ENCODE measurements around the gene AZIN2. TPM values are rescaled to one million over a fixed set of nuclear protein-coding genes. Genes with fewer than 3 reads are reported as not detected.
A peak's percentile ranks its signal among the peaks of the same experiment; 100 is the strongest.
"Not testable (repeated sequence)": the region's sequence is repeated elsewhere in the genome, so short reads cannot be mapped to it uniquely, and the experiment has no call there.

AZIN2 gene
- total and polyA plus RNA-seq, 9 donors: 3.8 to 6.4 (median 5.5) TPM

DNA sequence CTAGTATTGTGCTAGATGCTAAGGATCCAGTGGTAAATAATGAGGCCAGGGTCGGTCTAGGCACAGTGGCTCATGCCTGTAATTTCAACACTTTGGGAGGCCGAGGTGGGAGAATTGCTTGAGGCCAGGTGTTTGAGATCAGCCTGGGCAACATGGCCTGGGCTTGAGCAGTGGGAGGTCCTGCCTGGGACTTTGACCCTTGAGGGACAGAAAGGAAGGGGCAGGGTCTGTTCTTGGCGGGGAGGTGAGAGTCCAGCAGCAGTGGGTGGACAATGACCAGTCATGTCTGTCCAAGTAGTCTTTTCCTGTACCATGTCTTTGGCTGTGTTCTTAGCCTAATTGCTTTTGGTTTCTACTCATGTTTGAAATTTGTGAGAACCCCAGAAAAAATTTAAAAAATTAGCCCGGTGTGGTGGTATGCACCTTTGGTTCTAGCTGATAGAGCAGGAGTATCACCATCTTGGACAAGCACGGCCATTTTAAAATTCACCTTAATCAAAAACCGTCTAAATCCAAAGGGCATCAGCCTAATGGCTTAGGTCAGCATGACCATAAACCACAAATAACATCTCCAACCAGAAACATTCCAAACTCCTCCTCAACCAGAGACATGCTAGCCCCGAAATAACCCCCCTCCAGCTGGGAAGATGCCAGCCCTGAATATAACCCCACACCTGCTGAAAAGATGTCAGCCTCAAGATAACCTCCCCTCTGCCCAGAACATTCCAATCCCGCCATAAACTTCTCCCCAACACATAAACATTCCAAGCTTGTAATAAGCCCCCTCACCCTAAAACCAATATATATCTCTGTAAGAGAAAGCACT, 37.5 kb upstream of the AZIN2 start:
- Histone ChIP-seq H3K36me3 (ENCODE audit: control insufficient read depth, insufficient read depth, low read length) (no peaks in the 10 kb centered on the region), H3K9me3 (replicated peaks; ENCODE audit: control insufficient read depth, low read depth, low read length) (no peaks in the 10 kb centered on the region), H3K4me3 (ENCODE audit: low read length) (no peak overlapping the region), H3K27ac (ENCODE audit: low read length) (peak overlapping the region; percentile 31), H3K4me1 (ENCODE audit: control insufficient read depth, insufficient read depth, low read length) (peaks cover 23% of the 10 kb centered on the region), H3K27me3 (ENCODE audit: control insufficient read depth, insufficient read depth, low read length) (no peaks in the 10 kb centered on the region)
- DNase-seq: peak; percentile 46
- WGBS (ENCODE audit: insufficient coverage): 45% methylated on average over 5 of the region's 8 CpGs

- Histone ChIP-seq H3K9me3 (replicated peaks; ENCODE audit: control insufficient read depth, low read depth, low read length) (no peaks in the 10 kb centered on the region), H3K36me3 (ENCODE audit: control insufficient read depth, insufficient read depth, low read length) (no peaks in the 10 kb centered on the region), H3K4me3 (ENCODE audit: low read length) (no peak overlapping the region), H3K27me3 (ENCODE audit: control insufficient read depth, insufficient read depth, low read length) (no peaks in the 10 kb centered on the region), H3K4me1 (ENCODE audit: control insufficient read depth, insufficient read depth, low read length) (peaks cover 23% of the 10 kb centered on the region), H3K27ac (ENCODE audit: low read length) (no peak overlapping the region)
- WGBS (ENCODE audit: insufficient coverage): 40% methylated on average over 1 of the region's 2 CpGs
- no peak for DNase-seq
Measured at GRCh38 chr1:33045246-33045645, 35.7 kb upstream of the AZIN2 start.

- WGBS (ENCODE audit: insufficient coverage): 61% methylated on average over 3 of the region's 6 CpGs
- Histone ChIP-seq H3K9me3 (replicated peaks; ENCODE audit: control insufficient read depth, low read depth, low read length) (no peaks in the 10 kb centered on the region), H3K27ac (ENCODE audit: low read length) (no peak overlapping the region), H3K4me3 (ENCODE audit: low read length) (no peak overlapping the region), H3K36me3 (ENCODE audit: control insufficient read depth, insufficient read depth, low read length) (no peaks in the 10 kb centered on the region), H3K4me1 (ENCODE audit: control insufficient read depth, insufficient read depth, low read length) (peaks cover 23% of the 10 kb centered on the region), H3K27me3 (ENCODE audit: control insufficient read depth, insufficient read depth, low read length) (no peaks in the 10 kb centered on the region)
- no peak for DNase-seq
Measured at GRCh38 chr1:33045814-33046213, 35.1 kb upstream of the AZIN2 start.

GRCh38 chr1:33046234-33046633, 34.7 kb upstream of the AZIN2 start:
- peaks cover 23% of the 10 kb centered on the region for H3K4me1 ChIP-seq (ENCODE audit: control insufficient read depth, insufficient read depth, low read length)
- H3K36me3 ChIP-seq (ENCODE audit: control insufficient read depth, insufficient read depth, low read length); H3K9me3 ChIP-seq (replicated peaks; ENCODE audit: control insufficient read depth, low read depth, low read length); DNase-seq; H3K27me3 ChIP-seq (ENCODE audit: control insufficient read depth, insufficient read depth, low read length); H3K27ac ChIP-seq (ENCODE audit: low read length); H3K4me3 ChIP-seq (ENCODE audit: low read length): not testable (repeated sequence)
- 100% methylated on average over 1 of the region's 4 CpGs for WGBS (ENCODE audit: insufficient coverage)

DNA sequence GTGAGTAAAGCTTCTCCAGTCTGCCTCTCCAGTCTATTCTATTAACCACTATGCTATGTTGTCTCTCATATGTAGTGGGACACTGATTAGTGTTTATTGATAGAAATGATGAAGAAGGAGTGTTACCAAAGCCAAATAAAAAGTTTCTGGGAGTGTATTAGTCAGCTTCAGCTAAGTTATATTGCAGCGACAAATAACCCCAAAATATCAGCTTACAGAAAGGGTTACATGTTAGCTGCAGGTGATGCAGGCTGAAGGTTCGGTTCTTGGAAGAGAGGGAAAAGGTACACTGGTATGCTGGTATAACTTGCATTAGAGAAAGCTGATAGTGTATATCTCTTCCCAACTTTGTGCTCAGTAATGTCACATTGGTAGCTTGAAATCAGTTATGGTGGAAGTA, 33.7 kb upstream of the AZIN2 start:
- H3K4me1 ChIP-seq (ENCODE audit: control insufficient read depth, insufficient read depth, low read length): peaks cover 23% of the 10 kb centered on the region
- no peak overlapping the region for H3K27ac ChIP-seq (ENCODE audit: low read length)
- no peaks in the 10 kb centered on the region for H3K36me3 ChIP-seq (ENCODE audit: control insufficient read depth, insufficient read depth, low read length)
- no CpG with 5 or more reads among the region's 2 CpGs for WGBS (ENCODE audit: insufficient coverage)
- no peaks in the 10 kb centered on the region for H3K9me3 ChIP-seq (replicated peaks; ENCODE audit: control insufficient read depth, low read depth, low read length)
- H3K4me3 ChIP-seq (ENCODE audit: low read length): no peak overlapping the region
- no peaks in the 10 kb centered on the region for H3K27me3 ChIP-seq (ENCODE audit: control insufficient read depth, insufficient read depth, low read length)
- no peak for DNase-seq

DNA sequence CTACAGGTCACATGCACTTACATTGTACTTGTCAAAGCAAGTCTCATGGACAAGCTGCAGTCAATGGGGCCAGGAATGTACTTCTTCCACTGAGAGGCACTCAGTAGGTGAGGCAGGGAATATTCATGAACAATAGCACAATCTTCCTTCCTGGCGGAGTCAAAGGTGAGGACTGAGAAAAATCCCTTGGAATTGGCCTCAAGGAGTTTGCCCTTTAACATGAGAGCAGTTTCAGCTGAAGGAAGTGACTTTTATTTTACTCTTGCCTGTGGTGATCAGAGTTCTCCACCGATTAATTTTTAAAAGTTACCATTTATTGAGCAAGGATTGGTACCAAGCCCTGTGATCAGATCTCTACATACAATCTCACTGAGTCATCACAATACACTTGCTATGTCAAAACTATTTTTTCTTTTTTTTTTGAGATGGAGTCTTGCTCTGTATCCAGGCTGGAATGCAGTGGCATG, 33.1 kb upstream of the AZIN2 start:
- DNase-seq: no peak
- Histone ChIP-seq H3K27me3 (ENCODE audit: control insufficient read depth, insufficient read depth, low read length) (no peaks in the 10 kb centered on the region), H3K27ac (ENCODE audit: low read length) (no peak overlapping the region), H3K9me3 (replicated peaks; ENCODE audit: control insufficient read depth, low read depth, low read length) (no peaks in the 10 kb centered on the region), H3K4me1 (ENCODE audit: control insufficient read depth, insufficient read depth, low read length) (peaks cover 19% of the 10 kb centered on the region), H3K4me3 (ENCODE audit: low read length) (no peak overlapping the region), H3K36me3 (ENCODE audit: control insufficient read depth, insufficient read depth, low read length) (no peaks in the 10 kb centered on the region)
- 80% methylated on average over 1 of the region's 2 CpGs for WGBS (ENCODE audit: insufficient coverage)

- H3K4me3 ChIP-seq (ENCODE audit: low read length): no peak overlapping the region
- 75% methylated on average over 2 of the region's 3 CpGs for WGBS (ENCODE audit: insufficient coverage)
- no peaks in the 10 kb centered on the region for H3K9me3 ChIP-seq (replicated peaks; ENCODE audit: control insufficient read depth, low read depth, low read length)
- no peak overlapping the region for H3K27ac ChIP-seq (ENCODE audit: low read length)
- DNase-seq: no peak
- peaks cover 13% of the 10 kb centered on the region for H3K4me1 ChIP-seq (ENCODE audit: control insufficient read depth, insufficient read depth, low read length)
- no peaks in the 10 kb centered on the region for H3K27me3 ChIP-seq (ENCODE audit: control insufficient read depth, insufficient read depth, low read length)
- no peaks in the 10 kb centered on the region for H3K36me3 ChIP-seq (ENCODE audit: control insufficient read depth, insufficient read depth, low read length)
Measured at GRCh38 chr1:33048426-33048825, 32.5 kb upstream of the AZIN2 start.

DNA sequence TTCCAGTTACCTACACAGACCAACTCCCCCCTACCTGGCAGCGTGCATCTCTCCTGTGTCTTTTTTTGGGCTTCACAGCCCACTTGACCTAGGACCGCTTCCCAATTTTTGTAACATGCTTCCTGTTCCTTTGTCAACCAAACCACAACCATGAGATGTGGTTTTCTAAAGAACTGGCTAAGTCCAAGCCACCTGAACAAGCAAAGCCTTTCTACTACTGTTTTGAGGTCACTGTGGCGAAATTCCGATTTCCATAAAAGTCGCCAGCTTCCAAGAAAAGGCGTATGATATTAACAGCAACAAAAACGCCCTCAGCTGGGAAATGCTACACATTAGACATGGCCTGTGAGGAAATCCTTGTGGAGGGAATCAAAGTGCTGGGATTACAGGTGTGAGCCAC, 31.6 kb upstream of the AZIN2 start:
- no peak for DNase-seq
- Histone ChIP-seq H3K4me3 (ENCODE audit: low read length) (no peak overlapping the region), H3K36me3 (ENCODE audit: control insufficient read depth, insufficient read depth, low read length) (no peaks in the 10 kb centered on the region), H3K4me1 (ENCODE audit: control insufficient read depth, insufficient read depth, low read length) (peaks cover 8% of the 10 kb centered on the region), H3K9me3 (replicated peaks; ENCODE audit: control insufficient read depth, low read depth, low read length) (no peaks in the 10 kb centered on the region), H3K27ac (ENCODE audit: low read length) (no peak overlapping the region), H3K27me3 (ENCODE audit: control insufficient read depth, insufficient read depth, low read length) (no peaks in the 10 kb centered on the region)
- WGBS (ENCODE audit: insufficient coverage): 77% methylated on average over 6 of the region's 7 CpGs

DNA sequence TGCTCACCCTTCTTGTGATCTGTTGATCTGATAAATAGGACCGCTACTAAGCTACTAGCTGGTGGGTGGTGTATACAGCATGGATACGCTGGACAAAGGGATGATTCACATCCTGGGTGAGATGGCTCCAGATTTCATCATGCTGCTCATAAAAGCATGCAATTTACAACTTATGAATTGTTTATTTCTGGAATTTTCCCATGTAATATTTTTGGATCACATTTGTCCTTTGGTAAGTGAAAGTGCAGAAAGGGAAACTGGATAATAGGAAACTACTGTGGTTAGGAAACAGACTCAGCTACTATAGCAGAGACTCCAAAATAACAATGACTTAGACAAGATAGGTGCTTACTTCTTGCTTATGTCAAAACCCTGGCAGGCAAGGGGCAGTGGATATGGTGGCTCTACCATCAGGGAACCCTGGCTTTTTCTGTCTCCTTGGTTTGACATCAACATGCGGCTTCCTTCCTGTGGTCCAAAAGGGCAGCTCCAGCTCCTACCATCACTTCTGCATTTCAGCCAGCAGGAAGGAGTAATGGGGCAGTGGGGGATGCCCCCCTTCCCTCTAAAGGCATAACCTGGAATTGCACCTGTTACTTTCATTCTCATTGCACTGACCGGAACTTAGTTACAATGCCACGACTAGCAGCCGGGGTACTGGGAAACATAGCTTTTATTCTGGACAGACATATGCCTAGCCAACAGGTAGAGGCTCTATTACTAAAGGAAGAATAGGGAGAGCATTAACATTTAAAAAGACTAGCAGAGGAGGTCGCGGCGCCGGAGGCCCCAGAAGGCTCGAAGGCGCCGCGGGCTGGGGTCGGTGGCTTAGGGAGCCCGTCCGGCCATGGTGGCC, 30.5 kb upstream of the AZIN2 start:
- Histone ChIP-seq H3K27me3 (ENCODE audit: control insufficient read depth, insufficient read depth, low read length) (no peaks in the 10 kb centered on the region), H3K27ac (ENCODE audit: low read length) (no peak overlapping the region), H3K4me1 (ENCODE audit: control insufficient read depth, insufficient read depth, low read length) (peaks cover 8% of the 10 kb centered on the region), H3K9me3 (replicated peaks; ENCODE audit: control insufficient read depth, low read depth, low read length) (no peaks in the 10 kb centered on the region), H3K36me3 (ENCODE audit: control insufficient read depth, insufficient read depth, low read length) (no peaks in the 10 kb centered on the region), H3K4me3 (ENCODE audit: low read length) (no peak overlapping the region)
- DNase-seq: peak; percentile 44
- WGBS (ENCODE audit: insufficient coverage): 40% methylated on average over 1 of the region's 17 CpGs

Measured in muscle of leg (tissue), 11 donors.